Kidney (tissue), 14 donors: ENCODE measurements around the gene SH2D4B. TPM values are rescaled to one million over a fixed set of nuclear protein-coding genes. Genes with fewer than 3 reads are reported as not detected.

Experiments
- DNase-seq, 5 donors: peaks; one replicate each; pipeline ENCODE4 v3.0.0-alpha.2; 2013 to 2020
- FAIRE-seq: peaks from 2 replicates; lab custom pipeline; 2012; peaks lifted over from hg19 to GRCh38; lab: Jason Lieb, UNC
- H3K27ac ChIP-seq, 2 donors: one replicate each; pipeline ENCODE4 v1.7.0; 2013; ENCODE audit warnings: low read depth in 2 of 2, low read length in 2 of 2, inconsistent platforms in 1 of 2
- H3K27me3 ChIP-seq: one replicate; pipeline ENCODE4 v1.7.1; 2013; ENCODE audit warnings: low read length, inconsistent platforms; ENCODE audit not compliant: control insufficient read depth, insufficient read depth
- H3K36me3 ChIP-seq, 3 donors: one replicate each; pipeline versions ENCODE4 v1.7.0 to v1.7.1; 2013; ENCODE audit warnings: low read length in 3 of 3, control low read depth in 1 of 3, inconsistent platforms in 1 of 3; ENCODE audit not compliant: insufficient read depth in 3 of 3, control insufficient read depth in 2 of 3
- H3K4me1 ChIP-seq, 3 donors: one replicate each; pipeline versions ENCODE4 v1.7.0 to v1.7.1; 2013; ENCODE audit warnings: low read length in 3 of 3, inconsistent platforms in 1 of 3, low read depth in 1 of 3; ENCODE audit not compliant: control insufficient read depth in 2 of 3, insufficient read depth in 2 of 3
- H3K4me3 ChIP-seq, 3 donors: one replicate each; pipeline versions ENCODE4 v1.7.0 to v1.8.1; 2013; ENCODE audit warnings: low read length in 3 of 3, control low read depth in 1 of 3, inconsistent platforms in 1 of 3
- H3K9ac ChIP-seq, 3 donors: one replicate each; pipeline versions ENCODE4 v1.7.0 to v1.7.1; 2013; ENCODE audit warnings: low read length in 3 of 3, control low read depth in 1 of 3, inconsistent platforms in 1 of 3
- H3K9me3 ChIP-seq, 3 donors: one replicate each; pipeline versions ENCODE4 v1.7.0 to v1.7.1; 2013; ENCODE audit warnings: low read length in 3 of 3, control low read depth in 1 of 3, inconsistent platforms in 1 of 3; ENCODE audit not compliant: control insufficient read depth in 2 of 3, insufficient read depth in 1 of 3
- CTCF ChIP-seq: IDR thresholded peaks from 3 replicates; pipeline ENCODE4 v1.5.1; 2012; ENCODE audit warnings: mild to moderate bottlenecking, moderate library complexity, borderline replicate concordance; ENCODE audit not compliant: insufficient read depth; ENCODE audit errors: extremely low read depth
- intact Hi-C: fragments of 100-400 bp; cut with DNase I; formaldehyde crosslinking; loops from one replicate; pipeline ENCODE4 v1.11.1; 2022
- polyA plus RNA-seq: library from polyadenylated mRNA; stranded (reverse); fragments of 350-450 nt; fragmentation: Illumina TruSeq; extraction: RNeasy Lipid Tissue Mini Kit (QIAGEN cat#74804); gene quantifications from one replicate; pipeline ENCODE4 v1.2.3, GENCODE V29; 2014; ENCODE audit warnings: low read depth, low replicate concordance; ENCODE audit not compliant: insufficient read depth
- total RNA-seq: library from RNA; stranded (reverse); fragmentation: NEBNext Ultra II Directional; extraction: Animal tissue kit (Norgen Biotek cat#: 25700); gene quantifications from one replicate; pipeline ENCODE4 v1.2.1, GENCODE V29; 2021
- donor health status: control.
- donor health status: control.
- donor health status: control.
- donor health status: control.
- donor health status: control.
- donor health status: DM: yes; HTN: yes; CAD: no.
- donor health status: Normal renal cell carcinoma (clear cell type).

SH2D4B gene
- total and polyA plus RNA-seq, 2 donors from 2014 or later = 0.09 TPM; not detected in 1

DNA sequence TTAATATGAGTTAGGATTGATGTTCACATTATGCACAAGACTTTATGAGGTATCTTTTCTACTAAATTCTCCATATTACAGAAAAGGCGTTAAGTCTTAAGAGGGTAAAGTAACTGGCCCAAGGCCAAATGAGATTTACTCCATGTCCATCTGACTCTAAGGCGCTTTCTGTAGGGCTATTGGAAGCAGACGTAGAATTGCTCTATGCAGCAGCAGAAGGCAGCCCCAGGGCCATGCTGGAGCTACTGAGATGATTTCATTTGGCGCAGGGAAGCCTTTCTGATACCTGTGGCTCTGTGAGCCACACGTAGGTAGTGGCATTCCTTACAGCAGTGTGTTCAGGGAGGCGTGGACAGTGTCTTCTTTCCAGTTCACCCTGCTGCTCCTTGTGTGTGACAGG, 133.1 kb downstream of the SH2D4B start:
- H3K36me3 ChIP-seq = no peaks in the 10 kb centered on the region
- intact Hi-C loops = no loop called here
- no peaks in the 10 kb centered on the region for H3K9me3 ChIP-seq
- no peak for TF ChIP-seq CTCF
- H3K4me1 ChIP-seq = no peaks in the 10 kb centered on the region
- H3K4me3 ChIP-seq = no peak overlapping the region
- FAIRE-seq (no peak), DNase-seq (no peak)
- no peak overlapping the region for H3K9ac ChIP-seq
- H3K27me3 ChIP-seq = no peaks in the 10 kb centered on the region
- H3K27ac ChIP-seq = no peak overlapping the region

DNA sequence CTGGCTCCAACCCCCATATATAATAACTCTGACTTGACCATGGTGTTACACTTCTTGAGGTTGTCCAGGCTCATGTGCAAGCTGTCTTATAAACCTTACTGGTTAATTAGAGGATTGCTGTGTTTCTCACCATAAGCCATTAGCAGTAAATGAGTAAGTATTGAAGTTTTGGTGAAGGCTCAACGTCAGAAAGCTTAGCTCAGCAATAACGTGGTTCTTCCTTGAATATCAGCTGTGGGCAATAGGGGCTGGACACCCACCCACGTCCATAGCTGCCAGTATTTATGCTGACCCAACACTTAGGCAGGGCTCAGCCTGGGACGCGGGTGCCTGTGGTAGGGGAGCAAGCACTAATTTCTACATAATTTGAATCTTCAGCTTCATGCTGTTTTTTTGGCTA, 134.1 kb downstream of the SH2D4B start:
- H3K9ac ChIP-seq = no peak overlapping the region
- intact Hi-C loops = no loop called here
- no peaks in the 10 kb centered on the region for H3K27me3 ChIP-seq
- no peaks in the 10 kb centered on the region for H3K9me3 ChIP-seq
- no peaks in the 10 kb centered on the region for H3K4me1 ChIP-seq
- no peak overlapping the region for H3K4me3 ChIP-seq
- FAIRE-seq (no peak), DNase-seq (no peak)
- H3K27ac ChIP-seq = no peak overlapping the region
- H3K36me3 ChIP-seq = no peaks in the 10 kb centered on the region
- TF ChIP-seq CTCF = no peak

DNA sequence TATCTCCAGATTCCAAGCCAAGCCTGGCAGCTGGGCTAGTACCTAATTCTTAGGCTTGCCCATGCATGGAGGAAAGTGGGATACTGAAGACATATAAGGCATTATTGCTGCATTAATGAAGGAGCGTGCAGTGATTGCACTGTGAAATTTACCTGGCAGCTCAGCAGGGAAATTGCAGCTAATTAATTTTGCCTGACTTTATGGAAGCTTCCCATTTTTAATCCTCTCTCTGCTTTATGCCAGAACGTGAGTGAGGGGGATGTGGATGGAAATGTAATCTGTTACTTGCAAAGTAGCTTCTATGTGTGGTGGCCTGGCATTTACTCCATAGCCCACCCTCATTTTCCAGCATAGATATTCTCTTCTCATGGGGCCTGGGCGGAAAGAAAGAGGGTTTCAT, 134.9 kb downstream of the SH2D4B start:
- no peak overlapping the region for H3K27ac ChIP-seq
- H3K9ac ChIP-seq = no peak overlapping the region
- no peak for TF ChIP-seq CTCF
- DNase-seq (no peak), FAIRE-seq (no peak)
- H3K36me3 ChIP-seq = no peaks in the 10 kb centered on the region
- no peaks in the 10 kb centered on the region for H3K4me1 ChIP-seq
- no peaks in the 10 kb centered on the region for H3K9me3 ChIP-seq
- no peaks in the 10 kb centered on the region for H3K27me3 ChIP-seq
- H3K4me3 ChIP-seq = no peak overlapping the region
- intact Hi-C loops = no loop called here

GRCh38 chr10:80674809-80675208, 137.1 kb downstream of the SH2D4B start:
- FAIRE-seq (no peak), DNase-seq (no peak)
- Histone ChIP-seq H3K4me3 (no peak overlapping the region), H3K27me3 (no peaks in the 10 kb centered on the region), H3K36me3 (no peaks in the 10 kb centered on the region), H3K9ac (no peak overlapping the region), H3K9me3 (no peaks in the 10 kb centered on the region), H3K27ac (no peak overlapping the region), H3K4me1 (no peaks in the 10 kb centered on the region)
- no peak for TF ChIP-seq CTCF
- intact Hi-C loops = no loop called here
